Thyroid gland (tissue), 4 donors: ENCODE data around the gene SH2D1B. TPM values are rescaled to one million over a fixed set of nuclear protein-coding genes. Genes with fewer than 3 reads are reported as not detected.
"Not testable (repeated sequence)": the region's sequence is repeated elsewhere in the genome, so short reads cannot be mapped to it uniquely, and the experiment has no call there.

Source experiments
- DNase-seq, 2 donors: peaks; one replicate each; pipeline ENCODE4 v3.0.0-alpha.2; 2019
- H3K27ac ChIP-seq, 3 donors: fragments of 200-600 bp; sonication (generic); 1 replicate in 2 of 3; 2 replicates in 1 of 3; pipeline ENCODE4 v1.5.1; 2016 to 2019; ENCODE audit warnings: mild to moderate bottlenecking in 1 of 3, moderate library complexity in 1 of 3
- H3K27me3 ChIP-seq: fragments of 200-600 bp; sonication (generic); one replicate; pipeline ENCODE4 v1.5.1; 2019
- H3K36me3 ChIP-seq, 2 donors: fragments of 200-600 bp; sonication (generic); one replicate each; pipeline ENCODE4 v1.5.1; 2016 to 2019
- H3K4me1 ChIP-seq, 2 donors: fragments of 200-600 bp; sonication (generic); one replicate each; pipeline ENCODE4 v1.5.1; 2017 to 2019
- H3K4me3 ChIP-seq, 3 donors: fragments of 200-600 bp; sonication (generic); replicated peaks in 1 of 3; 1 replicate in 2 of 3; 2 replicates in 1 of 3; pipeline ENCODE4 v1.5.1; 2016; ENCODE audit warnings: mild to moderate bottlenecking in 1 of 3
- H3K9me3 ChIP-seq: fragments of 200-600 bp; sonication (generic); one replicate; pipeline ENCODE4 v1.5.1; 2017
- CTCF ChIP-seq, 6 experiments: fragments of 200-600 bp in 3 of 6; fragments of 450-650 bp in 3 of 6; sonication (generic) in 3 of 6; IDR thresholded peaks; one replicate each; pipeline ENCODE4 v1.5.1; 2016 to 2019; ENCODE audit warnings: antibody characterized with exemption in 6 of 6, mild to moderate bottlenecking in 2 of 6, inconsistent platforms in 1 of 6, moderate library complexity in 1 of 6
- POLR2A ChIP-seq, 2 donors: fragments of 450-650 bp; IDR thresholded peaks; one replicate each; pipeline ENCODE4 v1.6.1; 2017; ENCODE audit warnings: antibody characterized with exemption in 2 of 2, mild to moderate bottlenecking in 2 of 2, moderate library complexity in 1 of 2
- WGBS, 2 donors: methylation state at CpG; one replicate each; pipeline ENCODE4 v1.1.5; 2017; 5-methylcytosine and 5-hydroxymethylcytosine counted together
- intact Hi-C: fragments of 100-400 bp; cut with DNase I; formaldehyde crosslinking; loops from one replicate; pipeline ENCODE4 v1.15.1; 2023
- total RNA-seq, 4 donors: library from RNA; depleted of rRNA; stranded (reverse); fragments of >200 nt; gene quantifications; one replicate each; pipeline ENCODE4 v1.2.3, GENCODE V29; 2016

SH2D1B gene
- total RNA-seq, 4 donors from 2014 or later, result not detected

- DNase-seq, result no peak
These were observed 54.2 kb downstream of the SH2D1B start for GRCh38 chr1:162357681-162358266.

DNA sequence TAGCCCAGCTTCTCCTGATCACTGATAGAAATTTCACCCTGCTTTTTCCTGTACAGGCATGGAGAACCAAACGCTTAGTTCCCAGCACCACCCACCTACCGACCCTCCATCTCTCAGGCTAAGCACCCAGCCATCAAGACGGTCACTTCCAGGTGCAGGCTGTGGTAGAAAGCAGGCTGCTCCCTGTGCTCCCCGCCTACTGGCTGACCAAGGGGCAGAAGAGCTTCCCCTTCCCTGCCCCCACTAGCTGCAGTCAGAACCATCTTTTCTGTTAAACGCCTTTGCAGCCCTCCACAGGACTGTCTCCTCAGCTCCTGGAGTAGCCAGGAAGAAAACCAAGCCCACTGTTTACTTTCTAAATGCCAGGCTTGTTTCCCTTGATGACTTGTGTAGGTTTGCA is 58.2 kb downstream of the SH2D1B start:
- Histone ChIP-seq H3K9me3 (no peaks in the 10 kb centered on the region), H3K27me3 (no peaks in the 10 kb centered on the region), H3K4me1 (no peaks in the 10 kb centered on the region), H3K27ac (no peak overlapping the region), H3K36me3 (no peaks in the 10 kb centered on the region), H3K4me3 (no peak overlapping the region)
- TF ChIP-seq CTCF (IDR thresholded peaks at IDR 0.05) (no peak), POLR2A (IDR thresholded peaks at IDR 0.05) (no peak)
- intact Hi-C loops, result no loop called here
- 77 to 78% methylated on average over 5 of the region's 5 CpGs for whole genome bisulfite sequencing, 2 donors
- DNase-seq, result no peak

More at GRCh38 chr1:162357681-162358266, 54.2 kb downstream of the SH2D1B start:
- intact Hi-C loops, result no loop called here
- Histone ChIP-seq H3K4me3 (no peak overlapping the region), H3K27me3 (no peaks in the 10 kb centered on the region), H3K27ac (no peak overlapping the region), H3K4me1 (no peaks in the 10 kb centered on the region), H3K9me3 (no peaks in the 10 kb centered on the region), H3K36me3 (no peaks in the 10 kb centered on the region)
- 57 to 64% methylated on average over 4 to 5 of the region's 5 CpGs for WGBS, 2 donors
- TF ChIP-seq POLR2A (IDR thresholded peaks at IDR 0.05) (no peak), CTCF (IDR thresholded peaks at IDR 0.05) (peak in 1 of 6 experiments; percentile 17)

DNA sequence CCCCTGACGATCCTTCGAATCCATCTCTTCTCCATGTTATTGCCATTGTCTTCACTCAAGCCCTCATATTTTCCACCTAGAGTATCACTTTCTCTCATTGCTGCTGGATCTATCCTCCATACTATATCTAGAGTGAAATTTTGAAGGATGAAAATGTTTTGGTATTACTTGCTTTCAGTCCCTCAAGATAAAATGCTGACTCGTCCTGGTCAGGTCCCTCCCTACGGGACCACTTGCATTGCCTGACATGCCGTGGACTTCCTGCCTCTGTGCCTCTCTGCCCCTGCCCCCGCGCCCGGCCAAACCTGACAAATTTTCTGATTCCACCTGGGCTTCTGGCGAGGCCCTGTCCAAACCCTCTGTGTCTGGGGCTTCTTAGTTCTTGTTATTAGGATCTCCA is 58.9 kb downstream of the SH2D1B start:
- 84 to 85% methylated on average over 9 of the region's 9 CpGs for WGBS, 2 donors
- Histone ChIP-seq H3K4me3 (no peak overlapping the region), H3K27ac (no peak overlapping the region), H3K27me3 (no peaks in the 10 kb centered on the region), H3K4me1 (no peaks in the 10 kb centered on the region), H3K36me3 (no peaks in the 10 kb centered on the region), H3K9me3 (no peaks in the 10 kb centered on the region)
- TF ChIP-seq POLR2A (IDR thresholded peaks at IDR 0.05), result no peak
- no peak for TF ChIP-seq CTCF (IDR thresholded peaks at IDR 0.05)
- intact Hi-C loops, result no loop called here
- no peak for DNase-seq

DNA sequence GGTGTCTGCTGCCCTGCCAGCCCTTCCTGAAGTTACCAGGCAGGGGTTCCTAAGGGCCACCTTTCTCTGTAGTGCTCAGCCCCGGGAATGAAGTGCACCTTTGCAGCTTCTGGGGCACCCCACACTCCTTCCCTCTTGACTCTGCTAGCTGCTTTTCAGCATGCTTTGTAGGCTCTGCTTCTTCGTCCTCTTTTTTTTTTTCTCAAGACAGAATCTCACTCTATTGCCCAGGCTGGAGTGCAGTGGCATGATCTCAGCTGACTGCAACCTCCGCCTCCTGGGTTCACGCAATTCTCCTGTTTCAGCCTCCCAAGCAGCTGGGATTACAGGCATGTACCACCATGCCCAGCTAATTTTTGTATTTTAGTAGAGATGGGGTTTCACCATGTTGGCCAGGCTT is 60.1 kb downstream of the SH2D1B start:
- H3K9me3 ChIP-seq, H3K4me1 ChIP-seq, intact Hi-C loops, H3K27ac ChIP-seq, H3K4me3 ChIP-seq, DNase-seq, H3K36me3 ChIP-seq, H3K27me3 ChIP-seq: not testable (repeated sequence)
- WGBS, 2 donors, result 90 to 95% methylated on average over 3 of the region's 4 CpGs

- H3K4me1 ChIP-seq, result no peaks in the 10 kb centered on the region
- TF ChIP-seq POLR2A (IDR thresholded peaks at IDR 0.05) (no peak), CTCF (IDR thresholded peaks at IDR 0.05) (no peak)
- intact Hi-C loops, result no loop called here
- no peaks in the 10 kb centered on the region for H3K27me3 ChIP-seq
- H3K36me3 ChIP-seq, result no peaks in the 10 kb centered on the region
- WGBS, 2 donors, result 92% methylated on average over 6 of the region's 6 CpGs
- H3K27ac ChIP-seq, result no peak overlapping the region
- DNase-seq, result no peak
- H3K4me3 ChIP-seq, result no peak overlapping the region
- H3K9me3 ChIP-seq, result no peaks in the 10 kb centered on the region
These were observed 60.6 kb downstream of the SH2D1B start for GRCh38 chr1:162351246-162351842.
